NB4 (cell line): ENCODE results near the gene TRAF3IP3.

Source experiments
- POLR2A ChIP-seq: IDR thresholded peaks from 2 replicates; pipeline ENCODE4 v1.6.1; 2011; ENCODE audit warnings: mild to moderate bottlenecking; ENCODE audit not compliant: insufficient read length; ENCODE audit errors: extremely low read depth
- TF ChIP-seq, protein P1 (sequence below): IDR thresholded peaks from one replicate; pipeline ENCODE4 v1.5.1; 2012; ENCODE audit warnings: low read depth, low read length
- TF ChIP-seq, protein P2 (sequence below): IDR thresholded peaks from 2 replicates; pipeline ENCODE4 v1.6.1; 2011; ENCODE audit warnings: low read depth, low read length

DNA sequence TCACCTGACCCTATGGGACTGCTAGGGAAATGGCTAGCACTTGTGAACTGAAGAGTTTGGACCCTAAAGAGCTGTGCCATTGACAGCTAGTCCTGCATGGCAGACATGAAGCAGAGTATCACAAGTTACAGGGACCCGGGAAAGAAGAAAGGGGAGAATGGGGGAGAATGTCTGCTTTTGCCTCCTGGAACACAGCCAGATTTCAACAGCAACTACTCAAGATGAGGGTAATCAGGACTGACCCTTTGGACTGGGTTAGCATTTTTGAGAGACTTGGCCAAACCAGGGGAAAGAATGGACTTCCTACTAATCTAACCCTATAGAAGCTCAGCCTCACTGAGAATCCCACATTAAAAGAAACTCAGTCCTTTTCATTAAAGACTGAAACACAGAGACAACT is 63.2 kb downstream of the TRAF3IP3 start:
- TF ChIP-seq, protein P1, sequence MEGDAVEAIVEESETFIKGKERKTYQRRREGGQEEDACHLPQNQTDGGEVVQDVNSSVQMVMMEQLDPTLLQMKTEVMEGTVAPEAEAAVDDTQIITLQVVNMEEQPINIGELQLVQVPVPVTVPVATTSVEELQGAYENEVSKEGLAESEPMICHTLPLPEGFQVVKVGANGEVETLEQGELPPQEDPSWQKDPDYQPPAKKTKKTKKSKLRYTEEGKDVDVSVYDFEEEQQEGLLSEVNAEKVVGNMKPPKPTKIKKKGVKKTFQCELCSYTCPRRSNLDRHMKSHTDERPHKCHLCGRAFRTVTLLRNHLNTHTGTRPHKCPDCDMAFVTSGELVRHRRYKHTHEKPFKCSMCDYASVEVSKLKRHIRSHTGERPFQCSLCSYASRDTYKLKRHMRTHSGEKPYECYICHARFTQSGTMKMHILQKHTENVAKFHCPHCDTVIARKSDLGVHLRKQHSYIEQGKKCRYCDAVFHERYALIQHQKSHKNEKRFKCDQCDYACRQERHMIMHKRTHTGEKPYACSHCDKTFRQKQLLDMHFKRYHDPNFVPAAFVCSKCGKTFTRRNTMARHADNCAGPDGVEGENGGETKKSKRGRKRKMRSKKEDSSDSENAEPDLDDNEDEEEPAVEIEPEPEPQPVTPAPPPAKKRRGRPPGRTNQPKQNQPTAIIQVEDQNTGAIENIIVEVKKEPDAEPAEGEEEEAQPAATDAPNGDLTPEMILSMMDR = no peak
- no peak for TF ChIP-seq POLR2A
- TF ChIP-seq, protein P2, sequence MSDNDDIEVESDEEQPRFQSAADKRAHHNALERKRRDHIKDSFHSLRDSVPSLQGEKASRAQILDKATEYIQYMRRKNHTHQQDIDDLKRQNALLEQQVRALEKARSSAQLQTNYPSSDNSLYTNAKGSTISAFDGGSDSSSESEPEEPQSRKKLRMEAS = no peak
